Measurements from ENCODE around the gene RSF1. TPM values are rescaled to one million over a fixed set of nuclear protein-coding genes. Genes with fewer than 3 reads are reported as not detected.

The RSF1 gene
- polyA plus RNA-seq, 4 donors, result 56.7 to 73.8 (median 59.2) TPM

- no peak for DNase-seq (ENCODE audit: low read depth in 4 of 4, low spot score in 3 of 4)
Measured at GRCh38 chr11:77752516-77752915, 68.0 kb downstream of the RSF1 start.

DNA sequence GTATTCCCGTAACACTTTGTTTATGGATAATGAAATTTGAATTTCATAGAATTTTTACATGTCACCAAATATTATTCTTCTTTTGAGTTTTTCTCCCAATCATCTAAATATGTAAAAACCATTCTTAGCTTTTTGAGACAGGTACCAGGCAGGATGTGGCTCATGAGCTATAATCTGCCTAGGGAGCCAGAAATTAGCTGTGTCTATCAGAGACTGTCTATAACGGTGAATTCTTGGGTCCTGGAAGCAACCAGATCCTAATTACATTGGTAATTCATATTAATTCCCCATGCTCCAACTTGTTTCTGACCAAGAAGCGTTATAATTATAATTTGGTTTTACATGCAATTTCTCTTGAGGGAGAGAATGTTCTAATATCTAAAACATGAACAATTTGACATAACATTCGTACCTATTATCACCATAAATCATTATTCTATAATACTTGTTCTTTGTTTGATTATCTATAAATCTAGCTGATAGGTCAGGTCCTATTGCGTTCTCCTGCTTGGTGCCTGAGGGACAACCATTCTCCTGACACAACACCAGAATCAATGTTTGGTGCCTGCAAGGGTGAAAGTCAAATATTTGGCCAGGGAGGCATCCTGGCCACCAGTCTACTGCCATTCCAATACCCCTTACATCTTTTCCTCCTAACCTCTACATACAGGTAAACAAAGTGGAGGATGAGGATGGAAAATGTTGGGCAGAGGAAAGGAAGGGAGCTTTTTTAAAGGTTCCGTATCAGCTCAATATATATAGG lies 69.9 kb downstream of the RSF1 start:
- DNase-seq (ENCODE audit: low read depth in 4 of 4, low spot score in 3 of 4), result no peak

DNA sequence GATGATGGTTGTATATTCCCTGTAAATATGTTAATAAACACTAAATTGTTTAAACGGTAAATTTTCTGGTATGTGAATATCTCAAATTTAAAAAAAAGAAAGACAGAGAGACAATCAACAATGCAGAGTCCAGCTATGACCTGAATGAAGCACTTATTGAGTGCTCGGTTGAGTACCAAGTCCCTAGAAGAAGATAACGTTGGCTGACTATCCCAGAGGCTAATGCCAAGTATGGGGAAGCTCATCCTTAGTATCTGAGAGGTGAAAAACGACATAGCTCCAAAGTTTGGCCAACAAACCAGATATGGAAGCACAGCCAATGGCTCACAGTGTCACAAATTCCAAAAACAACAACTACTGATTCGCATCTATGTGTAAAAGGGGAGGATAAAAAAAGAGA lies 71.3 kb downstream of the RSF1 start:
- no peak for DNase-seq (ENCODE audit: low read depth in 4 of 4, low spot score in 3 of 4)

GRCh38 chr11:77748266-77748665 lies 72.3 kb downstream of the RSF1 start:
- DNase-seq (ENCODE audit: low read depth in 4 of 4, low spot score in 3 of 4), result no peak

DNA sequence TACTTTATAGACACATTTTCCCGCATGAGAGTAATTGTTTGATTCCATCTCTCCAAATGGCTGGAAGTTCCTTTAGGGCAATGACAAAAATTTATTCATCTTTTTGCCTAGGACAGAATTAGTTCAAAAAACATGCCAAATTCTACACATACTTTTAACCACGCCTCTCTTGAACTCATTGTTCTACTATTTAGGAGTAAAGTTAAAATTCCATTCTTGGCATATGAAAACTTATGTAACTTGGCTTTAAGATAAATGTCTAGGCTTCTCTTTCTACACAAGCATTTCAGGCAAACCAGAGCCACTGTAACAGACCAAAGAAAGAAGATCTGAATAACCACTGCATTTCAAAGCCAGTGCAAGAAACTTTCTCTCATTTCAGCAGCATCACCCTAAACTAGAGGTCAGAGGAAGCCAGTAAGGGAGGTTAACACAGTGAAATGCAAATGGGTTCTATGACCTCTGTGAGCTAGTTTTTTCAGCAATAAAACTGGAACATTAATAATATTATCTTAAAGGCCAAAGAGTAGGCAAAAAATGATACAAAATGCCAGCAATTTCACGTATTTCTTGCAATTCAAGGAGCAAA lies 73.0 kb downstream of the RSF1 start:
- no peak for DNase-seq (ENCODE audit: low read depth in 4 of 4, low spot score in 3 of 4)

- DNase-seq (ENCODE audit: low read depth in 4 of 4, low spot score in 3 of 4), result no peak
Measured at GRCh38 chr11:77736473-77736872, 84.0 kb downstream of the RSF1 start.

GRCh38 chr11:77734890-77735289 lies 85.6 kb downstream of the RSF1 start:
- no peak for DNase-seq (ENCODE audit: low read depth in 4 of 4, low spot score in 3 of 4)

DNA sequence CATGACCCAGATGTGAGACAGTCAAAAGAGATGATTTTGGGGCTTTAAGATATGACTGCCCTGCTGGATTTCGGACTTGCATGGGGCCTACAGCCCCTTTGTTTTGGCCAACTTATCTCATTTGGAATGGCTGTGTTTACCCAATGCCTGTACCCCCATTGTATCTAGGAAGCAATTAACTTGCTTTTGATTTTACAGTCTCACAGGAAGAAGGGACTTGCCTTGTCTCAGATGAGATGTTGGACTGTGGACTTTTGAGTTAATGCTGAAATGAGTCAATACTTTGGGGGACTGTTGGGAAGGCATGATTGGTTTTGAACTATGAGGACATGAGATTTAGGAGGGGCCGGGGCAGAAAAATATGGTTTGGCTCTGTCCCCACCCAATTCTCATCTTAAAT lies 88.4 kb downstream of the RSF1 start:
- DNase-seq (ENCODE audit: low read depth in 4 of 4, low spot score in 3 of 4), result no peak

- DNase-seq (ENCODE audit: low read depth in 4 of 4, low spot score in 3 of 4), result no peak
Measured at GRCh38 chr11:77730789-77731188, 89.7 kb downstream of the RSF1 start.

- DNase-seq (ENCODE audit: low read depth in 4 of 4, low spot score in 3 of 4), result no peak
Measured at GRCh38 chr11:77729063-77729462, 91.5 kb downstream of the RSF1 start.

DNA sequence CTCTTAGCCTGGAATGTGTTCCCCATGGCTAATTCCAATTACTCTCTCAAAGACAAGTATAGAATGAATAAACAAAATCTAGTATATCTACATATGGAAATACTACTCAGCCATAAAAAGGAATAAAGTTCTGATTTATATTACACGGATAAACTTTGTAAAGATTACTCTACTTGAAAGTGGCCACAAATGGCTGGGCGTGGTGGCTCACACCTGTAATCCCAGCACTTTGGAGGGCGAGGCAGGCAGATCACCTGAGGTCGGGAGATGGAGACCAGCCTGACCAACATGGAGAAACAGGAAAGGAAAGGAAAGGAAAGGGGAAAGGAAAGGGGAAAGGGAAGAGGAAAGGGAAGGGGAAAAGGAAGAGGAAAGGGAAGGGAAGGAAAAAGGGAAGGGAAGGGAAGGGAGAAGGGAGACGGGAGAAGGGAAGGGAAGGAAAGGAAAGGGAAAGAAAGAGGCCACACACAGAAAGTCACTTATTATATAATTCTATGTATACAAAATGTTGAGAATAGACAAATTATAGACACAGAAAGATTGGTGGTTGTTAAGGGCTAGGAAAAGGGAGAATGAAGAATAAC lies 92.2 kb downstream of the RSF1 start:
- no peak for DNase-seq (ENCODE audit: low read depth in 4 of 4, low spot score in 3 of 4)

DNA sequence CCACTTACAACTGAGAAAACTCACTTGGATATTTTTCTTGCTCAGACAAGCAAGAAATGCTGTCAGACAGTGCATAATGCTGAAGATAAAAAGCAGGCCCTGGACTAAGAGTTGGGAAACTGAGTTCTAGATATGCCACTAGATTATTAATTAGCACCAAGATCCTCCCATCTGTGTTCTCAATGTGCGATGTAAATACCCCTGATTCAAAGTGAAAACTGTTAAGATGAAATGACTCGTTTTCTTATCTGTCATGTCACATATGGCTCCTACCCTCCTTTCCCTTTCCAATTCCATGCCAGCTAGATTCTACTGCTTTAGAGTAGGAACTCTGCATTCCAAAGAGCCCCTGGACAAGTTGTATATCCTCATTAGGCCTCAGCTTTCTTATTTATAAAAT lies 94.0 kb downstream of the RSF1 start:
- no peak for DNase-seq (ENCODE audit: low read depth in 4 of 4, low spot score in 3 of 4)

GRCh38 chr11:77725433-77725832 lies 95.1 kb downstream of the RSF1 start:
- no peak for DNase-seq (ENCODE audit: low read depth in 4 of 4, low spot score in 3 of 4)

- DNase-seq (ENCODE audit: low read depth in 4 of 4, low spot score in 3 of 4), result no peak
Measured at GRCh38 chr11:77724636-77725035, 95.9 kb downstream of the RSF1 start.

GRCh38 chr11:77723024-77723423 lies 97.5 kb downstream of the RSF1 start:
- no peak for DNase-seq (ENCODE audit: low read depth in 4 of 4, low spot score in 3 of 4)

- DNase-seq (ENCODE audit: low read depth in 4 of 4, low spot score in 3 of 4), result no peak
Measured at GRCh38 chr11:77710358-77710757, 110.2 kb downstream of the RSF1 start.

DNA sequence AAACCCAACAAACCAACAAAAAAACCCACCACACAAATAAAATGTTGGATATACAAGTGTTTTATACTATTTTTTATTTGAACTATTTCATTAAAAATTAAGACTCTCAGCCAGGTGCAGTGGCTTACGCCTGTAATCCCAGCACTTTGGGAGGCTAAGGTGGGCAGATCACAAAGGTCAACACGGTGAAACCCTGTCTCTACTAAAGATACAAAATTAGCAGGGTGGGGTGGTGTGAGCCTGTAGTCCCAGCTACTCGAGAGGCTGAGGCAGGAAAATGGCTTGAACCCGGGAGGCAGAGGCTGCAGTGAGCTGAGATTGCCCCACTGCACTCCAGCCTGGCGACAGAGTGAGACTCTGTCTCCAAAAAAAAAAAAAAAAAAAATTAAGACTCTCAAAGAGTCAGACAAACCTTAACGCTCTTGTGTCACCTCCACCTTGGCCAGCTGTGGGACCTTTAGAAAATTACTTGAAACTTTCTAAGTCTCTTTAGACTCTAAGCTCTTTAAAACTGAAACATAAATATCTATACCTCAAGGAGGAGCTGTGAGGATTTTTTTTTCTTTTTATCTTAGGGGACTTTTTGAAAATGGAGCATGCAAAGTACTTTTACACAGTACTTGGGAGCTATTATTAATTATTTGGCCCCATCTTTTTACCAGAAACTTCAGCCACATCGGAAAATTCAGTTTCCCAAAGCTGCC lies 114.5 kb downstream of the RSF1 start:
- no peak for DNase-seq (ENCODE audit: low read depth in 4 of 4, low spot score in 3 of 4)

- DNase-seq (ENCODE audit: low read depth in 4 of 4, low spot score in 3 of 4), result no peak
Measured at GRCh38 chr11:77705195-77705875, 115.2 kb downstream of the RSF1 start.

GRCh38 chr11:77704029-77704428 lies 116.5 kb downstream of the RSF1 start:
- DNase-seq (ENCODE audit: low read depth in 4 of 4, low spot score in 3 of 4), result no peak

DNA sequence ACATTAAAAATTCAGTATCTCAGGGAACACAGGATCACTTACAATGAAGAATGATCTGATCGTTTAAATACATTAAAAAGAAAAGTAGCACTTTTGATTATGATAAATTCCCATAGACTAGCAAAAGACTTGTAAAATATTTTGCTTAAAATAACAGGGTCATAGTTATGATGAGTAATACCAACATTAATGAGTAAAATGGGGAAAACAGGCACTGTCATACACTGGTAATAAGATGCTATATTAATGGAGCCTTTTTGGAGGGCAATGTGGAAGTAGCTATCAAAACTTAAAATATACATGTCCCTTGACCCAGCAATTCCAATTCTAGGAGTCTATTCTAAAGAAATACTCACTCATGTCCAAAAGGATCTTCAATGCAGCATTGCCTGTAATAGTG lies 121.1 kb downstream of the RSF1 start:
- DNase-seq (ENCODE audit: low read depth in 4 of 4, low spot score in 3 of 4), result no peak

GRCh38 chr11:77698896-77699295 lies 121.6 kb downstream of the RSF1 start:
- no peak for DNase-seq (ENCODE audit: low read depth in 4 of 4, low spot score in 3 of 4)
